A204.1 (cell line): ENCODE results near the gene ORAI1.
"Not testable (repeated sequence)": the region's sequence is repeated elsewhere in the genome, so short reads cannot be mapped to it uniquely, and the experiment has no call there.

Source experiments
- FAIRE-seq: peaks from 2 replicates; lab custom pipeline; 2012; peaks lifted over from hg19 to GRCh38; lab: Jason Lieb, UNC

ORAI1 gene

DNA sequence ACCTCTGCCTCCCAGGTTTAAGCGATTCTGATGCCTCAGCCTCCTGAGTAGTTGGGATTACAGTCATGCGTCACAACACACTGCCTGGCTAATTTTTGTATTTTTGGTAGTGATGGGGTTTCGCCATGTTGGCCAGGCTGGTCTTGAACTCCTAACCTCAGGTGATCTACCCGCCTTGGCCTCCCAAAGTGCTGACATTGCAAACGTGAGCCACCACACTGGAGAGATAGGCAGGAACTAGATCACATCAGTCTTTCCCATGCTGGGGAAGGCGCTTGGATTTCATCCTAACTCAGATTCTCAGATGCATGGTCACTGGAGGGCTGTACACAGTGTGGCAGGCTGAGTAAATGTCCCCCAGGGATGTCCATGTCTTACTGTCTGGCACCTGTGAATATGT, 18.0 kb upstream of the ORAI1 start:
- no peak for FAIRE-seq

DNA sequence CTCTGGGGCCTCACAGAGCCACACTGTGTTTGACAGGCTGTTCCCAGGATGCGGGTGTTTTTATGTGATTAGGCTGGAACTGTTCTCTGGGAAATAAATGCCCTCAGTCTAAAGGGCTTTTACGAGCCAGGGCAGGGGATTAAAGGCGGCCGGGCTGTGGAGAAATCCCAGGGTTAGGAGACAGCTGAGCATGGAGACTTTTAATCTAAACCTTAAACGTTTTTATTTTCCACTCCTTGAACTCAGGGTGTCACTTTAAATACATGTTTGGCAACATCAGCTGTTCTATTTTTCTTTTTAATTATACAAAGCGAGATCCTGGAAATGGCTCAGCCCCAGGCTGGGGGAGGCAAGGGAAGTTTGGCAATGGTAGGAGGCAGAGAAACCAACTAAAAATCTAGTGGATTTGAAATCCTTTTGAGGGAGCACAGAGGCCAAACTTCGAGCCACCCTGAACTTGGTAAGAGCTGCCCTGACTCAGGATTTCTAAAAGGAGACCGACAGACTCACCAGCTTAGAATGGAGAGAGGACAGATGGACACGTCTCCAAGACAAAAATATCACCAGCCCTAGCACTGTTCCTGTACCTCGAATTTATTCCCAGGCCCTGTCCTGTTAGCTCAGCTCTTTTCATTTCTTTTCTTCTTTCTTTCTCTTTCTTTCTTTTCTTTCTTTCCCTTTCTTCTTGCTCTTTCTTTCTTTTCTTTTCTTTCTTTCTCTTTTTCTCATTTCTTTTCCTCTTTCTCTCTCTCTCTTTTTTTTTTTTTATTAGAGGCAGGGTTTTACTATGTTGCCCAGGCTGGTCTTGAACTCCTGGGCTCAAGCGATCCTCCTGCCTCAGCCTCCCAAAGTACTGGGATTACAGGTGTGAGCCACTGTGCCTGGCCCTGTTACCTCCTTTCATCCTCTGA, 15.8 kb upstream of the ORAI1 start:
- no peak for FAIRE-seq

DNA sequence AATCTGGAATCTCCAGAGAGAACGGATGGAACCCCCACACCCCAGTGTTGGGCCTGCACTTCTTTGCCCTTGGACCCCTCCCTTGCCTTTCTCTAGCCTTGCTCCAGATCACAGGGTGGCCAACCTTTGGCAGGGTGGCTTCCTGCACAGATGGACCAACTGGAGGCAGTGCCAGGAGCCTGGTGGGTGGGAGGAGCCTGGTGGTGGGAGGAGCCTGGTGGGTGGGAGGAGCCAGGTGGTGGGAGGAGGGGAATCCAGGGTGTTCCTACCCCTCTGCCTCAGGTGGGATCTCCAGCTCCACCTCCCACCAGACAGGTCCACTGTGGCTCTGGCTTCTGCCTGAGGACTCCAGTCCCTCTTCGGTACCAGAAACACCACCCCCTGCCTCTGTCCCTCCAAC, 15.0 kb upstream of the ORAI1 start:
- no peak for FAIRE-seq

DNA sequence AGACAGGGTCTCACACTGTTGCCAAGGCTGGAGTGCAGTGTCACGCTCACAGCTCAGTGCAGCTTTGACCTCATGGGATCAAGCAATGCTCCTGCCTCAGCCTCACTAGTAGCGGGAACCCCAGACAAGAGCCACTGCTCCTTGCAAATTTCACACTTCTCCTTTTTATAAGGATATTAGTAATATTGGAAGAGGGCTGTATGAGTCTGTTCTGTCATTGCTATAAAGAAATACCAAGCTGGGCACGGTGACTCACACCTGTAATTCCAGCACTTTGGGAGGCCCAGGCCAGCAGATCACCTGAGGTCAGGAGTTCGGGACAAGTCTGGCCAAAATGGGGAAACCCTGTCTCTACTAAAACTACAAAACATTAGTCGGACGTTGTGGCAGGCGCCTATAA, 12.9 kb upstream of the ORAI1 start:
- FAIRE-seq: no peak

DNA sequence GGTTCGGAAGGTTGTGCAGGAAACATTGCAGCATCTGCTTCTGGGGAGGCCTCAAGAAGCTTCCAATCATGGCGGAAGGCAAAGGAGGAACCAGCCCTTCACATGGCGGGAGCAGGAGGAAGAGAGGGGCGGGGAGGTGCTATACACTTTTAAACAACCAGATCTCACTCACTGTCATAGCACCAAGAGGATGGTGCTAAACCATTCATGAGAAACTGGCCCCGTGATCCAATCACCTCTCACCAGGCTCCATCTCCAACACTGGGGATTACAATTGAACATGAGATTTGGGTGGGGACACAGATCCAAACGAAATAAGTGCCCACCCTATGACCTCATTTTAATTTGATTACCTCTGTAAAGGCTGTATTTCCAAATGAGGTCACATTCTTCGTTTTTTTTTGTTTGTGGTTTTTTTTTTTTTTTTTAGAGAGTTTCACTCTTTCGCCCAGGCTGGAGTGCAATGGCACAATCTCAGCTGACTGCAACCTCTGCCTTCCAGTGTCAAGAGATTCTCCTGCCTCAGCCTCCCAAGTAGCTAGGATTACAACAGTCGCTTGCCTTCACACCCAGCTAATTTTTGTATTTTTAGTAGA, 11.4 kb upstream of the ORAI1 start:
- no peak for FAIRE-seq

DNA sequence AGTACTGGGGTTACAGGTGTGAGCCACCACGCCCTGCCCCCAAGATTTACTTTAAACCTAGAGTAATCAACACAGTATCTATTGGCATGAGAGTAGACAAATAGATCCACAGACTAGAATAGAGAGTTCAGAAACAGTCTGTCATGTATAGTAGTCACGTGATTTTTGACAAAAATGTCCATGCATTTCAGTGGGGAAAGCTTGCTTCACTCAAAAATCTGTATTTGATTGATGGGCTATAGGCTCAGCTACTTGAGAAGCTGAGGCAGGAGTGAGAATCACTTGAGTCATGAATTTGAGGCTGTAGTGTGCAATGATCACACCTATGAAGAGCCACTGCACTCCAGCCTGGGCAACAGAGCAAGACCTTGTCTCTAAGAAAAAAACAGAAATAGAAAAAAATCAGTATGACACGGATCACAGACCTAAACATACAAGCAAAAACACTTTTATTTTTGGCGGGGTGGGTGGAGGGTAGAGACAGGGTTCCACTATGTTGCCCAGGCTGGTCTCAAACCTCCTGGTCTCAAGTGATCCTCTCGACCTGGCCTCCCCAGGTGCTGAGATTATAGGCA, 7.6 kb upstream of the ORAI1 start:
- no peak for FAIRE-seq

DNA sequence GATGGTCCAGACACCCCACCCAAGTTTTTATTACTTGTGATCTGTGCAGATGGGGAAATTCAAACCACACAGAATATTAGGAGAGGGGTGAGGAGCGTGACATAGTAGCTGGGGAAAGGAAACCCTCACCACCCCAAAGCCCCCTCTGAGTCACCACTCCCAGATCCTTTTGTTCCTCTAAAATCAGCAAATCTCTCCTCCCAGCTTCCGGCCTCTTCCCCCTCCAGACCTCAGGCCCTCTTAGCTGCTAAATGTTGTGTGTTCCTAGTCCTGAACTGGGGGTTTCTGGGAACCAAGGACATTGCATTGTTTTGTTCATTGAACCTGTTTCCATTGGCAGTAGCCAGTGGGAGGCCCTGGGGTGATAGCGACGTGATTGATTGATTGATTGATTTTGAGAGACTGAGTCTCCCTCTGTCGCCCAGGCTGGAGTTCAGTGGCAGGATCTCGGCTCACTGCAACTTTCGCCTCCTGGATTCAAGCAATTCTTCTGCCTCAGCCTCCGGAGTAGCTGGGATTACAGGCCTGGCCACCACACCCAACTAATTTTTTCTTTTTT, 5.9 kb upstream of the ORAI1 start:
- no peak for FAIRE-seq

DNA sequence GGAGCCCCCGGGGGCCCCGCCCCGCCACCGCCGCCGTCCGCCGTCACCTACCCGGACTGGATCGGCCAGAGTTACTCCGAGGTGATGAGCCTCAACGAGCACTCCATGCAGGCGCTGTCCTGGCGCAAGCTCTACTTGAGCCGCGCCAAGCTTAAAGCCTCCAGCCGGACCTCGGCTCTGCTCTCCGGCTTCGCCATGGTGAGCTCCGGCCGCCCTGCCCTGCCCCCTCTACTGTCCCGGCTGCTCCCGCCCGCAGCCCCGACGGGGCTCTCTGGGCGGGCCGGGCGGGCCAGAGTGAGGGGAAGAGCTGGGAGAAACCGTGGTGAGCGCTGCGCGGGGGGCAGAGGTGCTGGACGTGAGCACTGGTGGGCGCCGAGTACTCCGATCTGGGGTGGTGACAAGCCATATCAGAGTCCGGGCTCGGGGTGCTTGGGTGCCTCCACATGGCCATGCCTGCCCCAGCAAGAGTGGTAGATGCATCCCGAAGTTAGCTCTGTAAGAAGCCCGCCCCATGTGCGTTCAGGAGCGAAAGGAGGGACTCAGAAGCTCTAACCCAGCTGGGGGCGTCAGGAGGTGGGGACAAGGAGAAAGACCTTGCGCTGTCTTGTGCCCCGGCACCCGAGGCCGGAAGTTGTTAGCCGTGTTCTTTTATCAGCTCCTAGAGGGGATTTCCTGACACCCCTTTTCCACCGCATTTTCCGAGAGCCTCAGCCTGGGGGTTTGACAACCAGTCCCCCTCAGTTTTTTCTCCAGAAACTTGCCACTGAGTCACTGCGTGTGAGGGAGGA, 717 bp downstream of the ORAI1 start:
- no peak for FAIRE-seq

DNA sequence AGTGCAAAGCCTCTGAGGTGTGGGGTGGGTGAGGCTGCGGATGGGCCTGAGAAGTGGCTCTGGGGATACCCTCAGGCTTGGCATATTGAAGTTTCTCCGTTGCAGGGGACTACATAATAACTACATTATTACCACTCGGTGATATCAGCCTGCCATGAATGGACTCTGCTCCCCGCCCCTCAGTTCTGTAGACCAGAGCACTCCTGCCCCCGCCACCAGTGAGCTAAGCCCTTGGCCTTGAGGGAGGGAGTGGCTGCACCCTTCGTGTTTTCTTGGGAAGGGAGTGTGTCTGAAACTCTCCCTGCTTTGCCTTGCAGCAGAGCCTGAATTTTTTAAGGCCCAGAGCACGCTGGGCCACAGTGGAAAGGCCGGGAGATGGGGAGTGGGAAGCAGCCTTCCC, 1.7 kb downstream of the ORAI1 start:
- no peak for FAIRE-seq

DNA sequence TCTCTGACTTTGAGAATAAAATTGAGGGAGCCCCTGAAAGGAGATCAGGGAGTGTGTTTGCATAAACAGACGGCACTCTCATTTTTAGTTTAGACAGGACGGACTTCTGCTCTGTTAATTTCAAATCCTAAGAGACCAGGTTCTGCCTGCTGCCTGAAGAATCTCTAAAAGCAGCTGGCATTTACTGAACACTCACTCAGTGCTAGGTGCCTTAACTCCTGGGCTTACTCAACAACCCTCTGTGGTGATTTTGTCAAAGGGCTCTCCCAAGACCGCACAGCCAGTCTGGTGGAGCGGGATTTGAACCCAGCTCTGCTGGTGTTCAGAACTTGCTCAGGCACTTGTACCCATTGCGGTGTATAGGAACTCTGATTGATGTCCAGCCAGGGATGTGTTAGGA, 2.2 kb downstream of the ORAI1 start:
- FAIRE-seq: no peak

DNA sequence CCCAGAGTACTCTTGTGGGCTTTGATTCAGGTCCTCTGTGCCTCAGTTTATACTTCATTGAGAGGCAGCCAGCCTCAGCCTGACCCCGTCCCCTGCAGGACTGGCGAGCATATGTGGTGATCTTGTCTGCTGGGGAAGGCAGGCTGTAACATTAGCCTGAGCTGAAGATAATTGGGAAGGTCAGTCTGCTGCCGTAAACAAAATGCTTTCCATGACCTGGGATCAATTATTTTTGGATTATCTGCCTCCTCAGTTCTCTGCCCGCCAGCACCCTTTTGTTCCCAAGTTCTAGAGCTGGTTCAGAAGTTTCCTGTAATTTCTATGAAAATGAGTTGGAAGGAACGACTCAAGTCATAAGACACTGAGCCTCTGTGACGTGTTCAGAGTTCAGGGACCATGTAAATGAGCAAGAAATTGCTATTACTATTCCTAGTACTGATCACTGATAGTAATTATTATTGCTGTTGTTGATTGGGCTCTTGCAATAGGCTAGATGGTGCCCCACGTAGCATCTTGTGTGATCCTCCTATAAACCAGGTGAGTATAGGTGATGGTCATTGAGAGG, 4.5 kb downstream of the ORAI1 start:
- no peak for FAIRE-seq

DNA sequence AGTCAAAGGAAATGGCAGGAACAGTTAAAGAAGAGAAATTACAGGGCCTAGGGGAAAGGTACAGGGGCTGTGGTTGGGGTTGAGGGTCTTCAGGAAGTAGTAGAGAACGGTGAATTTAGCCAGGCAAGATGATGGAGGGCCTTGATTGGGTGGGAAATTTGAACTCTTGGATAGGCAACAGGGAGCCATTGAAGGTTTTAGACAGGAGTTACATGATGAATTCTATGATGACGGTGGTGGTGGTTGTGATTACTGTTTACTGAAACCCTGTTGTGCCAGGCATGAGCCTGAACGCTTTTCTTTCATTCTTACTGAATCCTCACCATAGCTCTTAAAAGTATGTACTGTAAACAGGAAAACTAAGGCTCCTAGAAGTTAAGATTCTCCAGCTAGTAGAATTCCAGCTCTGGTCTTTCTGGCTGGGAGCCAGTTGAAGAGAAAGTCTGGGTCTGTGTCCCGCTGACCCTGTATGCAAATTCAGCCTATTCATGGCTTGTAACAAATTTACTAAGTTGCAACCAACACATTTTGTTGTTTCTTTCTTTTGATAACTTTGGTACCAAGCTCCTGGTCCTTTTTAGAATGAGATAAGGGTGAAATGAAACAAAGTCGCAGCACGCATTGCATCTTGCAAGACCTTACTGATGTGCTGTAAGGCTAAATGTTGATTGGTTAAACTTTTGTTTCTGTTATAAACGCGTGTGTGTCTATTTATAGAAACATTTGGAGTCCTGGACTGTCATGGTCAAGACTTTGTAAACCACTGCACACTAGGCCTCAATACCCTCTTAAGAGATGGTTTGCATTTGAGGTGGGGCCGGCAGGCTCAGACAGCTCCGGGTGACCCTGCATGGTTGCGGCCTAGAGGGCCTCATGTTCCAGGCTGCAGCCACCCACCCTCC, 6.0 kb downstream of the ORAI1 start:
- no peak for FAIRE-seq

DNA sequence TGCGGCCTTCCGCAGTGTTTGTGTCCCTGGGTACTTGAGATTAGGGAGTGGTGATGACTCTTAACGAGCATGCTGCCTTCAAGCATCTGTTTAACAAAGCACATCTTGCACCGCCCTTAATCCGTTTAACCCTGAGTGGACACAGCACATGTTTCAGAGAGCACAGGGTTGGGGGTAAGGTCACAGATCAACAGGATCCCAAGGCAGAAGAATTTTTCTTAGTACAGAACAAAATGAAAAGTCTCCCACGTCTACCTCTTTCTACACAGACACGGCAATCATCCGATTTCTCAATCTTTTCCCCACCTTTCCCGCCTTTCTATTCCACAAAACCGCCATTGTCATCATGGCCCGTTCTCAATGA, 7.5 kb downstream of the ORAI1 start:
- not testable (repeated sequence) for FAIRE-seq

DNA sequence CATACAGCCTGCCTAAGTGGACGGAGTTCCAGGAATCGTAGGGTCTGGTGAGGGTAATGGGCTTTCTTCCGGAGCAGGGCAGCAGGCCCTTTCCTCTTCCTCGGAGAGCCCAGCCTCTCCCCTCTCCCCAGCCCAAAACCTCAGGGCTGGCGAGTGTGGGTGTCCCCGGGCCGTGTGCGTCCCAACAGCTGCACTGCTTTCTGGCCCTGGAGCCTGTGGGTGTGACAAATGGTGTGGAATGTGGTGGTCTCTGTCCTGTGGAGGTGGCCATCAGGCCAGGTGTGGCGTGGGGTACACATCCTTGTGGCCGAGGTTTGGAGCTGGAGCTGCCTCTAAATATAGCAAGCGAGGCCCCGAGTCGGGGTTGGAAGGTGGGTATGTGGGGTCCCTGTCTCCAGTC, 8.5 kb downstream of the ORAI1 start:
- no peak for FAIRE-seq

DNA sequence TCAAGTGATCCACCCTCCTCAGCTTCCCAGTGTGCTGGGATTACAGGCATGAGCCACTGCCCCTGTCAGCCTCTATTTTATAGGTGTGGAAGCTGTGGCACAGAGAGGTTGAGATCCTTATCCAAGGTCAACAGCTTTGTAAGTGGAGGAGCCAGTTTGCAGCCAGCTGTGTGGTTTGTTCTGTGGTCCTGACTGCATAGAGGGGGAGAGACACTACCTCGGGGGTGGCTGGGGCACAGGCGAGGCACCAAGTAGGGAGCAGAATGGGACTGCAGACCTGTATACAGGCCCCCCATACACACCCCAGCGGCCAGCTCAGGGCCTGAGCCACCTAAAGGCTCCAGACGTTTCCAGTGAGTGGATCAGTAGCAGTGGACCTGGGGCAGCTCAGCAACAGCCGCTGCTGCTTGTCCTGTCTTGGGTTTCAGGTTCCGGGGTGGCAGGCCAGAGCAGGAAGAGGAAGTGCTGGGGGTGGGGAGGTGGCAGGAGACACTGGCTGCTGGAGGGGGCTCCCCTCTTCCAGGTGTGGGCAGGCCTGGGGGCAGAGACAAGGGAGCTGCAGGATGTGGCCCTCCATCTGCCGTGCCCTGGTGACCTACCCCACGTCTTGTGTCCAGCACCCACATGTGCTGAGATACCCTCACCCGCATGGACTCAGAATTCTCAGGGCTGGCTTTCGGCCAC, 11.0 kb downstream of the ORAI1 start:
- no peak for FAIRE-seq

DNA sequence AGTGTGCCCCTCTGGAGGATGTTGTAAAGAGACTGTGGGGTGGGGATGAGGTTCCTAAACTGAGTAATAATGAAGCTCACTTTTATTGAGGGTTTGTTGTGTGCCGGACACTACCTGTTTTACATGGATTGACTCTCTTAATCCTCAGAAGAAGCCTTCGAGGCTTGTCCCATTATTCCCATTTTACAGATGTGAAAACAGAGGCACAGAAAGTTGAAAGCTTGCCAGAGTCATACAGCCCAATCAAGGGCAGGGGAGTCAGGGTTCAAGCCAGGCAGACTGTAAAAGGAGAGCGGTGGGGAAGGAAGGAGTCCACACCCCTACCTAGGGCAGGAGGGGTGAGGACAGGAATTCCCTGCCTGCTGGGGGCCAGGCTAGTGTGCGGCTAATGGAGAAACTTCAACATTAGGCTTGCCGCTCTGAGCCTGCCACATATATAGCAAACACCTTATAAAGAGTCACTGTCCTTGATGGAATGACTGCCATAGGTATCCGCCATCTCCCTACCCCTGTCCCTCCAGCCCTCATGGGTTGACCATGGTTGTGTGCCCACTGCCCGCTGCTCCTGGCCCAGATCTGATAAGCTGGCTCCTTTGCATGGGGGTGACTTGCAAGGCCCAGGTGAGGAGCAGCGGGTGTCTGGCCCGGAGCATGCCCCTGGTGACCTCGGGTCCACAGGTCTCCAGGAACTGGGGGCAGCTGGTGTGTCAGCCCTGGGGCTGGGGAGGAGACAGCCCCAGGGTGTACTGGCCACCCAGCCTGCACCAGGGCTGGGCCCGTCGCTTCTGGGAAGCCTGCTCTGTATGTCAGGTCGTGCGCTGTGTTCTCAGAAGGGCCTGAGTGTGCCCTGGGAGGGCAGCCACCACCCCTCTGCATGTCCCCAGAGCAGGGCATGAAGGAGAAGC, 12.2 kb downstream of the ORAI1 start:
- FAIRE-seq: no peak

DNA sequence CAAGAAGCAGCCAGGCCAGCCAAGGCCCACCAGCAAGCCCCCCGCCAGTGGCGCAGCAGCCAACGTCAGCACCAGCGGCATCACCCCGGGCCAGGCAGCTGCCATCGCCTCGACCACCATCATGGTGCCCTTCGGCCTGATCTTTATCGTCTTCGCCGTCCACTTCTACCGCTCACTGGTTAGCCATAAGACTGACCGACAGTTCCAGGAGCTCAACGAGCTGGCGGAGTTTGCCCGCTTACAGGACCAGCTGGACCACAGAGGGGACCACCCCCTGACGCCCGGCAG, 15.0 kb downstream of the ORAI1 start:
- no peak for FAIRE-seq

DNA sequence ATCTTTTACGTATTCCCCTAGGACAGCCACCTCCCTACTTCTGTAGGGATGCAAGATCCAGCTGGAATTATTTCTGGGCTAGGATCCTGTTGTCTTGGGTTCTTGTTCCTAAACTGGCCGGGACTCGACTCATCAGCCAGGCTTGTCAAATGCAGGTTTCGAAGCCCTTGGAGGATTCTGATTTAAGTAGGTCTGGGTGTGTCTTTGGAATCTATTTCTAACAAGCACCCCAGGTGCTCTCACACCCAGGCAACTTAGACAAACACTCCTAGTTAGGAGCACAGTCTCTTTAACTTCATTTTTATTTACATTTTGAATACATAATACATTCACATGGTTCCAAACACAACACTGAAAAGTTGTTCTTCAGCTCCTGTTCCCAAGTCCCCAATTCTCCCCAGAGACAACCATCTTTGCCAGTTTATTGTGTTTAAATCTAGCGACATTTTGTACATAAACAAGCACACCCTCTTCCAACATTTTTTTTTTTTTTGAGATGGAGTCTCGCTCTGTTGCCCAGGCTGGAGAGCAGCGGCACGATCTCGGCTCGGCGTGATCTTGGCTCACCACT, 22.2 kb downstream of the ORAI1 start:
- no peak for FAIRE-seq

DNA sequence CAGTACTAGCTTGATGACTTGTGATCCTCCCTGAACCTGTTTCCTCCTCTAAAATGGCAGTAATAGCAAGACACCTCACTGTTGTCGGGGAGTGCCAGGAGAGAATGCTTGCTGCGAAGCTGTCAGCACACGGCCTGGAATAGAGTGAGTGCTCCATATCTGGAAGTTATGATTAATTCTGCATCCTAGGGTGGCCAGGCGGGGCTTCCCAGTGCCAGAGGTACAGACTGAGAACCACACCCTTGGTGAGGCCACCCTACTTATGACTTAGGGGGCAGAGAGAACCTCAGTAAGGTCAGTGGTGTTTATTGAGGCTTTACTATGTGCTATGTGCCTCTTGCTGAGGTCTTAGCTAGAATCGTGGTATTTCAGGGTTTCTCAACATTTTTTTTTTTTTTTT, 23.0 kb downstream of the ORAI1 start:
- FAIRE-seq: no peak
